Activated T-cell treated with anti-CD3 and anti-CD28 coated beads for 24 hours (primary cell): ENCODE results near the gene URM1.

Experiments used
- DNase-seq: peaks from one replicate; pipeline ENCODE4 v3.0.0-alpha.2; 2020; ENCODE audit warnings: low read depth

The URM1 gene

GRCh38 chr9:128429513-128430086, 58.4 kb downstream of the URM1 start:
- DNase-seq, result no peak

- no peak for DNase-seq
These were observed 60.0 kb downstream of the URM1 start for GRCh38 chr9:128431207-128431606.

- no peak for DNase-seq
These were observed 63.2 kb downstream of the URM1 start for GRCh38 chr9:128434340-128434739.

- DNase-seq, result no peak
These were observed 64.4 kb downstream of the URM1 start for GRCh38 chr9:128435611-128436010.

GRCh38 chr9:128438343-128439109, 67.4 kb downstream of the URM1 start:
- DNase-seq, result peak; percentile 74

GRCh38 chr9:128439273-128439672, 68.1 kb downstream of the URM1 start:
- no peak for DNase-seq
